Measurements from ENCODE around the gene POU2F3. TPM values are rescaled to one million over a fixed set of nuclear protein-coding genes. Genes with fewer than 3 reads are reported as not detected.

The POU2F3 gene
- total and polyA plus RNA-seq, 2 of the 4 experiments (the other 2 are of a cell fraction): under 0.01 to 0.09 TPM

- ChIA-PET CTCF (interaction anchor here (0.8 kb wide), 1 partner anchor 16 kb away, joined by 4 read pairs; no protein-coding TSS in a partner anchor), POLR2A (ENCODE audit: unreplicated experiment) (interaction anchor here (0.6 kb wide), 1 partner anchor 1225 kb away, joined by 4 read pairs; no protein-coding TSS in a partner anchor)
- Histone ChIP-seq H3K4ac (ENCODE audit: low read depth, low read length) (no peak overlapping the region), H3K36me3 (ENCODE audit: control insufficient read depth, insufficient read depth, low read length) (no peaks in the 10 kb centered on the region), H4K5ac (ENCODE audit: low read depth, low read length) (no peak overlapping the region), H3K9me1 (ENCODE audit: insufficient read depth, low read length) (0 out of 2 replicates have a peak, but pooled peaks cover 3% of the 10 kb centered on the region), H2BK15ac (ENCODE audit: low read depth, low read length) (no peak overlapping the region), H2AFZ (replicated peaks; ENCODE audit: low read length, poor library complexity) (no peak overlapping the region), H3K27ac (ENCODE audit: insufficient read depth, low read length) (no peak overlapping the region), H3K14ac (replicated peaks; ENCODE audit: low read depth, low read length) (no peak overlapping the region), H3K23ac (ENCODE audit: low read depth, low read length) (no peak overlapping the region), H3K56ac (ENCODE audit: extremely low read depth, insufficient read depth, low read length) (no peak overlapping the region), H2BK20ac (ENCODE audit: low read depth, low read length) (no peak overlapping the region), H2AK5ac (ENCODE audit: low read depth, low read length) (no peak overlapping the region), H2BK120ac (ENCODE audit: low read depth, low read length) (no peak overlapping the region), H4K8ac (ENCODE audit: low read depth in 2 of 2, low read length in 2 of 2) (no peak overlapping the region), H4K20me1 (ENCODE audit: insufficient read depth, low read length) (no peaks in the 10 kb centered on the region), H3K18ac (ENCODE audit: low read depth, low read length) (no peak overlapping the region), H3K9me3 (ENCODE audit: control insufficient read depth, insufficient read depth, low read length) (no peaks in the 10 kb centered on the region), H3K4me2 (ENCODE audit: low read depth, low read length) (no peak overlapping the region), H2AK9ac (replicated peaks; ENCODE audit: low read depth, low read length, poor library complexity) (peak overlapping the region; percentile 5), H3K9ac (ENCODE audit: low read depth, low read length) (no peak overlapping the region), H3K4me1 (ENCODE audit: control insufficient read depth, insufficient read depth, low read length) (peaks cover 3% of the 10 kb centered on the region; the same call in 1 of the 2 replicates), H3K79me1 (ENCODE audit: low read depth in 1 of 2, low read length in 2 of 2) (no peaks in the 10 kb centered on the region), H3K4me3 (ENCODE audit: insufficient read depth, low read depth, low read length) (no peak overlapping the region), H3K27me3 (ENCODE audit: control insufficient read depth, insufficient read depth, low read length) (peaks cover 8% of the 10 kb centered on the region), H4K91ac (ENCODE audit: insufficient read depth, low read depth, low read length) (no peak overlapping the region), H2BK5ac (ENCODE audit: low read depth, low read length, poor library complexity, severe bottlenecking) (no peak overlapping the region)
- dilution Hi-C loops (cut with HindIII; ENCODE audit: low sequenced_read_pairs, unreplicated experiment): no loop called here
- WGBS, 2 experiments (ENCODE audit: extremely low coverage in 2 of 2, insufficient read length in 1 of 2): 100% methylated on average over 2 of the region's 4 CpGs; no CpG with 5 or more reads in 1 of the 2 experiments
- DNase-seq (no peak), ATAC-seq (ENCODE audit: low read depth) (no peak)
- no peak for TF ChIP-seq MAFK (IDR thresholded peaks at IDR 0.05; ENCODE audit: low read depth, low read length)
- TF ChIP-seq FOS (IDR thresholded peaks at IDR 0.05; ENCODE audit: low read depth, low read length): no peak
- no peak for TF ChIP-seq RFX5 (IDR thresholded peaks at IDR 0.05; ENCODE audit: low read depth, low read length)
- no peak for TF ChIP-seq RCOR1 (IDR thresholded peaks at IDR 0.05; ENCODE audit: insufficient replicate concordance, low read length)
- TF ChIP-seq CEBPB (IDR thresholded peaks at IDR 0.05; ENCODE audit: low read depth, low read length): no peak
- no peak for TF ChIP-seq MXI1 (IDR thresholded peaks at IDR 0.05; ENCODE audit: borderline replicate concordance, low read depth, low read length)
- TF ChIP-seq, protein P1, sequence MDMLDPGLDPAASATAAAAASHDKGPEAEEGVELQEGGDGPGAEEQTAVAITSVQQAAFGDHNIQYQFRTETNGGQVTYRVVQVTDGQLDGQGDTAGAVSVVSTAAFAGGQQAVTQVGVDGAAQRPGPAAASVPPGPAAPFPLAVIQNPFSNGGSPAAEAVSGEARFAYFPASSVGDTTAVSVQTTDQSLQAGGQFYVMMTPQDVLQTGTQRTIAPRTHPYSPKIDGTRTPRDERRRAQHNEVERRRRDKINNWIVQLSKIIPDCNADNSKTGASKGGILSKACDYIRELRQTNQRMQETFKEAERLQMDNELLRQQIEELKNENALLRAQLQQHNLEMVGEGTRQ (IDR thresholded peaks at IDR 0.05; ENCODE audit: low read depth, low read length): no peak
- no peak for TF ChIP-seq MAZ (IDR thresholded peaks at IDR 0.05; ENCODE audit: borderline replicate concordance, low read depth, low read length)
- TF ChIP-seq NFE2L2 (IDR thresholded peaks at IDR 0.05; ENCODE audit: low read depth, low read length): no peak
- no peak for TF ChIP-seq CHD1 (IDR thresholded peaks at IDR 0.05; ENCODE audit: low read depth, low read length)
- no peak for TF ChIP-seq BHLHE40 (IDR thresholded peaks at IDR 0.05; ENCODE audit: low read depth, low read length)
- TF ChIP-seq ELK1 (IDR thresholded peaks at IDR 0.05; ENCODE audit: borderline replicate concordance, low read depth, low read length): no peak
- TF ChIP-seq, protein P2, sequence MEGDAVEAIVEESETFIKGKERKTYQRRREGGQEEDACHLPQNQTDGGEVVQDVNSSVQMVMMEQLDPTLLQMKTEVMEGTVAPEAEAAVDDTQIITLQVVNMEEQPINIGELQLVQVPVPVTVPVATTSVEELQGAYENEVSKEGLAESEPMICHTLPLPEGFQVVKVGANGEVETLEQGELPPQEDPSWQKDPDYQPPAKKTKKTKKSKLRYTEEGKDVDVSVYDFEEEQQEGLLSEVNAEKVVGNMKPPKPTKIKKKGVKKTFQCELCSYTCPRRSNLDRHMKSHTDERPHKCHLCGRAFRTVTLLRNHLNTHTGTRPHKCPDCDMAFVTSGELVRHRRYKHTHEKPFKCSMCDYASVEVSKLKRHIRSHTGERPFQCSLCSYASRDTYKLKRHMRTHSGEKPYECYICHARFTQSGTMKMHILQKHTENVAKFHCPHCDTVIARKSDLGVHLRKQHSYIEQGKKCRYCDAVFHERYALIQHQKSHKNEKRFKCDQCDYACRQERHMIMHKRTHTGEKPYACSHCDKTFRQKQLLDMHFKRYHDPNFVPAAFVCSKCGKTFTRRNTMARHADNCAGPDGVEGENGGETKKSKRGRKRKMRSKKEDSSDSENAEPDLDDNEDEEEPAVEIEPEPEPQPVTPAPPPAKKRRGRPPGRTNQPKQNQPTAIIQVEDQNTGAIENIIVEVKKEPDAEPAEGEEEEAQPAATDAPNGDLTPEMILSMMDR (conservative IDR thresholded peaks at IDR 0.05; ENCODE audit: low read depth, low read length): no peak
- no peak for TF ChIP-seq SMC3 (IDR thresholded peaks at IDR 0.05; ENCODE audit: low read depth, low read length)
- TF ChIP-seq RAD21 (IDR thresholded peaks at IDR 0.05; ENCODE audit: low read length): no peak
- no peak for TF ChIP-seq POLR2A (IDR thresholded peaks at IDR 0.05; ENCODE audit: low read depth, low read length)
- intact Hi-C loops (cut with micrococcal nuclease): no loop called here
- BruUV-seq (replicated peaks): no TSS peak
- in situ Hi-C loops (cut with MboI; ENCODE audit: low sequenced_read_pairs): loop anchor here (25.0 kb wide), 1 partner anchor 368 kb away; no protein-coding TSS in a partner anchor
Observed at GRCh38 chr11:120318906-120319305, 79.0 kb downstream of the POU2F3 start.
